H9 (cell line): ENCODE data around the gene TMEM219. TPM values are rescaled to one million over a fixed set of nuclear protein-coding genes. Genes with fewer than 3 reads are reported as not detected.

Experiments used
- DNase-seq: peaks from one replicate; pipeline ENCODE4 v3.0.0-alpha.2; 2017
- H2AFZ ChIP-seq: one replicate; pipeline ENCODE4 v1.6.1; 2013; ENCODE audit warnings: mild to moderate bottlenecking, low read length, control low read depth, moderate library complexity
- H2AK5ac ChIP-seq: 2 replicates; pipeline ENCODE4 v1.6.1; 2013; ENCODE audit warnings: low read length, control low read depth, mixed read lengths; ENCODE audit not compliant: insufficient read length
- H2BK120ac ChIP-seq: one replicate; pipeline ENCODE4 v1.6.1; 2013; ENCODE audit warnings: low read depth, mild to moderate bottlenecking, low read length, control low read depth, inconsistent platforms; ENCODE audit not compliant: poor library complexity, severe bottlenecking
- H2BK12ac ChIP-seq: 2 replicates; pipeline ENCODE4 v1.6.1; 2013; ENCODE audit warnings: low read length, control low read depth, mixed read lengths, low read depth; ENCODE audit not compliant: insufficient read length
- H2BK15ac ChIP-seq: 2 replicates; pipeline ENCODE4 v1.6.1; 2013; ENCODE audit warnings: low read depth, low read length, control low read depth
- H2BK20ac ChIP-seq: one replicate; pipeline ENCODE4 v1.6.1; 2013; ENCODE audit warnings: low read depth, mild to moderate bottlenecking, low read length, control low read depth, inconsistent platforms; ENCODE audit not compliant: poor library complexity, severe bottlenecking
- H2BK5ac ChIP-seq: 2 replicates; pipeline ENCODE4 v1.6.1; 2013; ENCODE audit warnings: low read length, control low read depth, mixed read lengths; ENCODE audit not compliant: insufficient read length
- H3K14ac ChIP-seq: 2 replicates; pipeline ENCODE4 v1.6.1; 2013; ENCODE audit warnings: low read length, control low read depth; ENCODE audit not compliant: insufficient read depth
- H3K18ac ChIP-seq: 2 replicates; pipeline ENCODE4 v1.6.1; 2013; ENCODE audit warnings: low read depth, mild to moderate bottlenecking, mixed read lengths, low read length, control low read depth; ENCODE audit not compliant: insufficient read length
- H3K23ac ChIP-seq: 2 replicates; pipeline ENCODE4 v1.6.1; 2013; ENCODE audit warnings: low read length, control low read depth, mixed read lengths, low read depth; ENCODE audit not compliant: insufficient read length
- H3K23me2 ChIP-seq: 2 replicates; pipeline ENCODE4 v1.6.1; 2013; ENCODE audit warnings: low read depth, mild to moderate bottlenecking, mixed read lengths, low read length, control low read depth; ENCODE audit not compliant: insufficient read length, poor library complexity, severe bottlenecking
- H3K27ac ChIP-seq: 2 replicates; pipeline ENCODE4 v1.5.1; 2013; ENCODE audit warnings: low read length, control low read depth, mixed read lengths, low read depth; ENCODE audit not compliant: insufficient read length
- H3K27me3 ChIP-seq: 2 replicates; pipeline ENCODE4 v1.6.1; 2013; ENCODE audit warnings: low read length, control low read depth, inconsistent platforms; ENCODE audit not compliant: insufficient read depth
- H3K4ac ChIP-seq: 2 replicates; pipeline ENCODE4 v1.6.1; 2013; ENCODE audit warnings: low read depth, mild to moderate bottlenecking, control low read depth, inconsistent platforms, low read length, moderate library complexity
- H3K4me1 ChIP-seq: 2 replicates; pipeline ENCODE4 v1.6.1; 2013; ENCODE audit warnings: low read length, control low read depth, inconsistent platforms; ENCODE audit not compliant: insufficient read depth
- H3K4me2 ChIP-seq: 2 replicates; pipeline ENCODE4 v1.6.1; 2013; ENCODE audit warnings: low read length, control low read depth, mixed read lengths; ENCODE audit not compliant: insufficient read length, insufficient read depth
- H3K56ac ChIP-seq: 2 replicates; pipeline ENCODE4 v1.6.1; 2013; ENCODE audit warnings: low read depth, mild to moderate bottlenecking, mixed read lengths, low read length, control low read depth; ENCODE audit not compliant: insufficient read length
- H3K79me1 ChIP-seq: 2 replicates; pipeline ENCODE4 v1.6.1; 2013; ENCODE audit warnings: low read depth, mild to moderate bottlenecking, moderate library complexity, low read length, control low read depth, inconsistent platforms; ENCODE audit not compliant: insufficient read depth, poor library complexity, severe bottlenecking
- H3K79me2 ChIP-seq: 2 replicates; pipeline ENCODE4 v1.6.1; 2013; ENCODE audit warnings: low read length, control low read depth, inconsistent platforms; ENCODE audit not compliant: insufficient read depth
- H3K9ac ChIP-seq: 2 replicates; pipeline ENCODE4 v1.6.1; 2013; ENCODE audit warnings: low read length, control low read depth, mixed read lengths; ENCODE audit not compliant: insufficient read length; ENCODE audit errors: extremely low read depth
- H3K9me3 ChIP-seq: one replicate; pipeline ENCODE4 v1.6.1; 2013; ENCODE audit warnings: low read depth, low read length, inconsistent platforms; ENCODE audit not compliant: control insufficient read depth
- H3T11ph ChIP-seq: one replicate; pipeline ENCODE4 v1.6.1; 2013; ENCODE audit warnings: mild to moderate bottlenecking, low read length, control low read depth, inconsistent platforms
- H4K20me1 ChIP-seq: one replicate; pipeline ENCODE4 v1.6.1; 2013; ENCODE audit not compliant: control insufficient read depth, insufficient read length, insufficient read depth
- H4K5ac ChIP-seq: 2 replicates; pipeline ENCODE4 v1.6.1; 2013; ENCODE audit warnings: low read depth, mild to moderate bottlenecking, mixed read lengths, low read length, control low read depth; ENCODE audit not compliant: insufficient read length
- H4K8ac ChIP-seq: replicated peaks from 2 replicates; pipeline ENCODE4 v1.6.1; 2013; ENCODE audit warnings: low read length, control low read depth, mixed read lengths, low read depth; ENCODE audit not compliant: insufficient read length
- H4K91ac ChIP-seq: 2 replicates; pipeline ENCODE4 v1.6.1; 2013; ENCODE audit warnings: low read depth, mild to moderate bottlenecking, moderate library complexity, mixed read lengths, low read length, control low read depth; ENCODE audit not compliant: insufficient read length
- H3K27ac Mint-ChIP-seq, 3 experiments: 2 replicates in 2 of 3; 3 replicates in 1 of 3; pipeline ENCODE4 v1.8.0; 2020 to 2021; ENCODE audit warnings: mixed read lengths in 3 of 3, mild to moderate bottlenecking in 1 of 3, moderate library complexity in 1 of 3
- H3K27me3 Mint-ChIP-seq: 2 replicates; pipeline ENCODE4 v1.8.0; 2021; ENCODE audit warnings: low read depth, mild to moderate bottlenecking, moderate library complexity, mixed read lengths
- H3K36me3 Mint-ChIP-seq, 3 experiments: 2 replicates in 2 of 3; 3 replicates in 1 of 3; pipeline ENCODE4 v1.8.0; 2020 to 2021; ENCODE audit warnings: low read depth in 3 of 3, mixed read lengths in 3 of 3; ENCODE audit not compliant: insufficient read depth in 1 of 3
- H3K4me1 Mint-ChIP-seq, 2 experiments: 2 replicates each; pipeline ENCODE4 v1.8.0; 2020; ENCODE audit warnings: mixed read lengths in 2 of 2
- H3K4me3 Mint-ChIP-seq, 2 experiments: 2 replicates in 1 of 2; 3 replicates in 1 of 2; pipeline ENCODE4 v1.8.0; 2020 to 2021; ENCODE audit warnings: mild to moderate bottlenecking in 2 of 2, mixed read lengths in 2 of 2, moderate library complexity in 1 of 2
- H3K9me3 Mint-ChIP-seq, 2 experiments: 2 replicates in 1 of 2; 3 replicates in 1 of 2; pipeline ENCODE4 v1.8.0; 2020; ENCODE audit warnings: mild to moderate bottlenecking in 2 of 2, mixed read lengths in 2 of 2, moderate library complexity in 1 of 2
- WGBS: extraction: QIAGEN DNeasy Blood & Tissue Kit; methylation state at CpG from one replicate; pipeline ENCODE4 v1.1.7; 2013; ENCODE audit warnings: missing lambda C conversion rate, low lambda C conversion rate, mixed read lengths; ENCODE audit not compliant: insufficient read length; ENCODE audit errors: extremely low coverage; 5-methylcytosine and 5-hydroxymethylcytosine counted together
- total RNA-seq: library from RNA; stranded (reverse); gene quantifications from 2 replicates; pipeline ENCODE4 v1.2.1, GENCODE V29; 2021
- TF ChIP-seq, protein P1 (sequence below): fragments of 200-600 bp; sonication (generic); conservative IDR thresholded peaks from 3 replicates; pipeline ENCODE4 v1.8.0; 2021; ENCODE audit warnings: antibody characterized with exemption, mild to moderate bottlenecking

The TMEM219 gene
- total RNA-seq, 1 experiment from 2014 or later = 89.1 TPM

DNA sequence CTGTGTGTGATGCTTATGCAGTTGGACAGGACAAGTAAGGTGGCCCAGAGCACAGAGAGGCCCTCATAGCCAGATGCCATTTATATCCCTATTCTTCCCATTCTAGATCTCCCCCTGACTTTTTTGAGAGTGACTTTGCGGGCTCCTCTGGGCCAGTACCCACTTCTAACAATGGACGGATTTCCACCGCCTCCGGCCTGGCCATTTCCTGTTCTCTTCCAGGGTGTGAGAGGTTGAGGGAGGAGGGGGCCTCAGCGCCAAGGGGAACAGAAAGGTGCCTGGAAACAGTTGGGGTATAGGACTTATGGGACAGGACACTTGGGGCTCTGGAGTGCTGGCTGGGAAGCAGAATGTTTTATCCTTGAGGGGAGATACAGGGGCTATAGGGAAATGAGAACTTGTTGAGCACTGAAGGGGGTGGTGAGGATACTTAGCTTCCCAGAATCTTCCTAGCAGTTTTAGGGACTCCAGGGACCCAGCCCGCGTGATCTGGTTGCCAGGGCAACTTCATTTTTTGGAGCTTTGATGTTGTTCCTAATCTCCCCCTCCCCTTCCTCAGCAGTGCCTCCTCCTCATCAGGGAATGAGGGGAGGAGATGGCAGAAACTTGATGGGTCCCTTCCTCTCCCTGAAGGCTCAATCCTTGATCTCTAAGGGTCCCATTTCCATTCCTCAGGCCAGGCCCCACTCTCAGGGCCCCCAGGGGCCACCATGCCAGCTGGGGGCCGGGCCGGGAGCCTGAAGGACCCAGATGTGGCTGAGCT is 15.4 kb downstream of the TMEM219 start:
- H3K23ac ChIP-seq = no peak overlapping the region
- Mint-ChIP-seq H3K4me1 (peaks cover 29% of the 10 kb centered on the region in 2 experiments), H3K27ac (peak overlapping the region; percentile 39 to 74 (median 57); a peak in 4 of 7 replicates), H3K27me3 (peaks cover 11% of the 10 kb centered on the region), H3K4me3 (peak overlapping the region in 1 of 2 experiments; percentile 12; a peak in 2 of 5 replicates), H3K36me3 (peaks cover 35 to 52% (median 47%) of the 10 kb centered on the region in 3 experiments), H3K9me3 (peaks cover 11% of the 10 kb centered on the region in 2 experiments)
- H3K79me1 ChIP-seq = peaks cover 7% of the 10 kb centered on the region
- TF ChIP-seq, protein P1, sequence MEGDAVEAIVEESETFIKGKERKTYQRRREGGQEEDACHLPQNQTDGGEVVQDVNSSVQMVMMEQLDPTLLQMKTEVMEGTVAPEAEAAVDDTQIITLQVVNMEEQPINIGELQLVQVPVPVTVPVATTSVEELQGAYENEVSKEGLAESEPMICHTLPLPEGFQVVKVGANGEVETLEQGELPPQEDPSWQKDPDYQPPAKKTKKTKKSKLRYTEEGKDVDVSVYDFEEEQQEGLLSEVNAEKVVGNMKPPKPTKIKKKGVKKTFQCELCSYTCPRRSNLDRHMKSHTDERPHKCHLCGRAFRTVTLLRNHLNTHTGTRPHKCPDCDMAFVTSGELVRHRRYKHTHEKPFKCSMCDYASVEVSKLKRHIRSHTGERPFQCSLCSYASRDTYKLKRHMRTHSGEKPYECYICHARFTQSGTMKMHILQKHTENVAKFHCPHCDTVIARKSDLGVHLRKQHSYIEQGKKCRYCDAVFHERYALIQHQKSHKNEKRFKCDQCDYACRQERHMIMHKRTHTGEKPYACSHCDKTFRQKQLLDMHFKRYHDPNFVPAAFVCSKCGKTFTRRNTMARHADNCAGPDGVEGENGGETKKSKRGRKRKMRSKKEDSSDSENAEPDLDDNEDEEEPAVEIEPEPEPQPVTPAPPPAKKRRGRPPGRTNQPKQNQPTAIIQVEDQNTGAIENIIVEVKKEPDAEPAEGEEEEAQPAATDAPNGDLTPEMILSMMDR = no peak
- no peaks in the 10 kb centered on the region for H4K20me1 ChIP-seq
- H3K4me1 ChIP-seq = peaks cover 3% of the 10 kb centered on the region; the same call in 1 of the 2 replicates
- no peak overlapping the region for H4K91ac ChIP-seq
- no peak overlapping the region for H2BK20ac ChIP-seq
- H2AK5ac ChIP-seq = no peak overlapping the region
- no peak for DNase-seq
- no peak overlapping the region for H4K8ac ChIP-seq
- H2BK12ac ChIP-seq = no peak overlapping the region
- no peak overlapping the region for H3K27ac ChIP-seq
- no peak overlapping the region for H4K5ac ChIP-seq
- H3K4ac ChIP-seq = no peak overlapping the region
- H2AFZ ChIP-seq = no peak overlapping the region
- H3K9ac ChIP-seq = no peak overlapping the region
- H3K4me2 ChIP-seq = no peak overlapping the region
- peaks cover 3% of the 10 kb centered on the region; the same call in 1 of the 2 replicates for H3K27me3 ChIP-seq
- no peak overlapping the region for H2BK5ac ChIP-seq
- no peak overlapping the region for H2BK120ac ChIP-seq
- peaks cover 5% of the 10 kb centered on the region; the same call in 1 of the 2 replicates for H3K79me2 ChIP-seq
- H3K56ac ChIP-seq = no peak overlapping the region
- H2BK15ac ChIP-seq = no peak overlapping the region
- no CpG with 5 or more reads among the region's 9 CpGs for WGBS
- no peak overlapping the region for H3K18ac ChIP-seq
- peaks cover 7% of the 10 kb centered on the region for H3K9me3 ChIP-seq
- H3T11ph ChIP-seq = no peak overlapping the region
- peaks cover 14% of the 10 kb centered on the region for H3K23me2 ChIP-seq
- H3K14ac ChIP-seq = no peak overlapping the region
